Putamen (tissue), 1 donor: ENCODE measurements around the gene CTBS.
"Not testable (repeated sequence)": the region's sequence is repeated elsewhere in the genome, so short reads cannot be mapped to it uniquely, and the experiment has no call there.

Experiments used
- DNase-seq: peaks from one replicate; pipeline ENCODE4 v3.0.0-alpha.2; 2016; ENCODE audit warnings: low spot score

Gene CTBS

GRCh38 chr1:84585803-84586202 lies 11.6 kb upstream of the CTBS start:
- no peak for DNase-seq

GRCh38 chr1:84584126-84584525 lies 9.9 kb upstream of the CTBS start:
- DNase-seq, result no peak

DNA sequence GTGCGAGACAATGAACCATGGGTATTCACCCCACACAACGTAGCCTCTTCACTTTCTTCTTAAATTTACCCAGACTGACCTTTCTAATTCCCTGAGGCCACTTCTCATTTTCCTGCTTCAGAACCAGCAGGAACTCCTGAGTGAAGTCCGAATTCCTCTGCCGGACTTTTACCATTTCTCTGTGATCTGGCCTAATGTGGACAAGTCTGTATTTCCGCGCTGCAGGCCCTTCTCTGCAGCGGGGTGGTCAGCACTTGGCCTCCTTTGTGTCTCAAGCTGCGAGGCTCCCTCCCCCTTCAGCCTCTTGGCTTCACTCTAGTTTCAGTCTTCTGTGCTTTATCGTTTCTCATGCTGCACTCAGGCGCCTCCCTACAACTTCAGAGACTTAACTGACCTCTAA lies 9.4 kb upstream of the CTBS start:
- DNase-seq, result no peak

DNA sequence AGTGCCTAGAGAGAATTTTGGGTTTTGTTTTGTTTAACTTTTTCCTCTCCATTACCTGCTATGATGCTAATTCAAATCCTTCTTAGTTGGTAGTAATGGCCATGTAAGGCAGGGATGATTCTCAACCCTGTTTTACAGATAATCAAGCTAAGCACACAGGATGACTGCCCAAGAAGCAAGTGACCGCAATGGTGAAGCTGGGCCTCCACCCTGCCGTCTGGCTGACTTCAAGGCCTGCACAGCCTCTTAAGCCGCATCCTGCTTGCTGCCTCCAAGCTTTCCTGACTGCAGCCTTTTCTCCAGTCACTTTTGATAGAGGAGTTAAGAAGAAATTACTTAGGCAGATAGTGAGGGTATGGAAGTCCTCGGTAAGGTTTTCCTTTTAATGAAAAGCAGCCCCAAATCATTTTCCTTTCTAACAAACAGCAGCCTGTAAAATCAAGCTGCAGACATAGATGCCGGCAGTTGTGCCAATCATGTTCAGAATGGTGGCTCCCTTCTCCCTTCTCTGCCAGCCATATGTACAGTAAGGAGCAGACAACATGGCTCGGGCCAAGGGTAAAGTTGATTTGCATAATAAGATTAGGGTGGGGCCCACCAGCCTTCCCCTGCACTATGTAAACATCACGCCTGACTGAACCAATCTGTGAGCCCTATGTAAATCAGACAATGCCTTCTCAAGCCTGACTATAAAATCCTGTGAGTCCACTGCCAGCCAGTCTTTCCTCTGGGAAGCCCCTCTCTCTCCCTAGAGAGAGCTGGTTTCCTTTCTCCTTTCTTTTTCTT lies 8.8 kb upstream of the CTBS start:
- DNase-seq, result no peak

GRCh38 chr1:84581648-84582047 lies 7.4 kb upstream of the CTBS start:
- DNase-seq, result no peak

DNA sequence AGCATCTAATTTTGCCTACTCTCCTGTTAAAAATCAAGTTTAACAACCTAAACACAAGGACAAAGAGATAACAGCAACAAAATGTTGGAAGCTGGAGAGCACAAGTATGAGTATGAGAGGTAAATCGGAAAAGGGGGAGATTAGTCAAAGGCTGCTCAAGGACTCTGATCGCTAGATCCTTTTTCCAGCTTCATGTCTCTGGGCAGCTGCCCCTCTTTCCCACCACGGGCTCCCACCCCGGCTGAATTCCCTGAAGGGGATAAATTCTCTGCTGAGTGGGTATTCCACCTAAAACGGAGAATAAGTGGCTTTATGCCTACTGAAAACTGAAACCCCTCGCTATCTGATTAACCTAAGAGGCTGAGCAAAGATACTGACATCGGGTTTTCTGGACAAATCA lies 696 bp upstream of the CTBS start:
- no peak for DNase-seq

DNA sequence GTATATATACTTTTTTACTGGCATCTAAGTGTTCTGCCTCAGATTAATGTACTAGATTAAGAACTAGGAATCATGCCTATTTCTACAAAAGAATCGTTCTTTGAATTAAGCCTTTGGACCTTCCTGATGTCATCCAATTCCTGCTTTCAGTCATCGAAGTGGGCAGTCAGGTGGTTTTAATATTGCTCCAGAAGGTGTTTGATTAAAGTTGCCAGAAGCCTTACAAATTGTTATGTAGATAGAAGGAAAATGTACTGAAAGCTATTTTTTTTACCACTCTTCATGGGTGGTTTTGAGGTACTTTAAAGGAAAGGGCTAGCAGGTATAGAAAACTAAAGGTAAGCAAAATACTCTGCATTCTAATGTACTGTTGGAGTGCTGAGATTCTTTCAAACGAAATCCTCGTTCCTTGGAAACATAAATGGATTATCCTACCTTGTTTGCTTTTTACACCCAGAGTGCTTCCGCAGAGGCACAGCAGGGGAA lies 716 bp downstream of the CTBS start:
- DNase-seq, result no peak

GRCh38 chr1:84571150-84571535 lies 3.1 kb downstream of the CTBS start:
- DNase-seq, result no peak

- DNase-seq, result no peak
Observed at GRCh38 chr1:84570436-84571149, 3.6 kb downstream of the CTBS start.

- DNase-seq, result no peak
Observed at GRCh38 chr1:84569216-84569615, 5.0 kb downstream of the CTBS start.

- DNase-seq, result no peak
Observed at GRCh38 chr1:84550826-84551225, 23.4 kb downstream of the CTBS start.

GRCh38 chr1:84541679-84542078 lies 32.6 kb downstream of the CTBS start:
- DNase-seq, result no peak

DNA sequence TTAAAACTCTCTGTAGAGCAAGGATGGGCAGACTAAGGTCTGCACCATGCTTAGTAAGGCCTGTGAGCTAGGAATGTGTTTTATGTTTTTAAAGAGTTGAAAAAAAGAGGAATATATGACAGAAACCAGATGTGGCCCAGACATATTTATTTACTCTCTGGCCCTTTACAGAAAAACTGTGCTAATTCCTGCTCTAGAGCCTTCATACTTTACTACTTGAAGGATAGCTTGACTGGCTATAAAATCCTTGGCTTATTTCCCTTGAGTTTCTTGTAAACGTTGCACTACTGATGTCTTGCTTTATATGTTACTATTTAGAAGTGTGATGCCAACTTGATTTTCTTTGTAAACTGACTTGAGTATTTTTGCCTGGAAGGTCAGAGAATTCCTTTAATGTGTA lies 33.5 kb downstream of the CTBS start:
- DNase-seq, result no peak

GRCh38 chr1:84539972-84540371 lies 34.3 kb downstream of the CTBS start:
- no peak for DNase-seq

DNA sequence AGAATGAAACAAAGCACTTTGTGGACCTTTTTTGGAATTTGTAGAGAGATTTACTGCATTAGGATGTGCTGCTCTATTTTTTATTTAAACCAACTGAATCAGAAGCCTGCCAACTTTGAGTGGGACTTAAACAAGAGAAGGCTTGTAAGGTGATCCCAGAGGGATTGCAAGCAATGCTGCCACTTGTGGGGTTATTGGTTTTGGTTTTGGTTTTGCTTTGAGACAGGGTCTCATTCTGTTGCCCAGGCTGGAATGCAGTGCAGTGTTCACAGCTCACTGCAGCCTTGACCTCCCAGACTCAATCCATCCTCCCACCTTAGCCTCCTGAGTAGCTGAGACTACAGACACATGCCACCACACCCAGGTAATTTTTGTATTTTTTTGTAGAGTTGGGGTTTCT lies 35.6 kb downstream of the CTBS start:
- DNase-seq, result no peak

DNA sequence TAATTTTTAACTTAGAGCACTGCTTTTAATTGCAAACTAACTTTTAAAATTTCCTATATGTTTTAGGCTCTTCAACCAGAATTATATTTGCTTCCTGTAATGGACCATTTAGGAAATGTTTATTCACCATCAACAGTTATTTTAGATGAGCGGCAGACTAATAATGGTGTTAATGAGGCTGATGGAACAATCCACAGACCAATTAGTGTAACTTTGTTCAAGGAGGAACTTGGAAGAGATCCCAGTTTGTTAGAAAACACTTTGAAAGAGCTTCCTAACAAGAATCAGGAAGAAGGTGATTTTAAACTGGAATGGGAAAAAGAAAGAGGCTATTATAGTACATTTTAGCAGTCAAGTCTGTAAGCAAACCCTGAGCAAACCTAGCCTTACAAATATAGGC lies 48.5 kb downstream of the CTBS start:
- DNase-seq, result no peak

DNA sequence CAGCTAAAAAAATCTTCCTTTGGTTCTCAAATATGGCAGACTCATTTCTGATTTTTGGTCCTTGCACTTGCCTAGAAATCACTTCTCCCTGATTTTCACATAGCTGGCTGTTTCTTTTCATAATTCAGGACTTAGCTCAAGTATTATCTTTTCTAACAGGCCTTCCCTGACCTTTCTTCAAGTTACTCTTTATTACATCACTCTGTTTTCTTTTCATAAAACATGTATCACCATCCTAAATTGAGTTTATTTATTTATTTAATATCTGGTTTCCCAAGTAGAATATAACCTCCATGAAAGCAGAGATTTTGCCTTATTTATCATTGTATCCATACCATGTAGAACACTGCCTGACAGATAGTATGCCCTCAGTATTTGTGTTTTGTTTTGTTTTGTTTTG lies 49.6 kb downstream of the CTBS start:
- DNase-seq, result no peak

- DNase-seq, result no peak
Observed at GRCh38 chr1:84510668-84511067, 63.6 kb downstream of the CTBS start.

DNA sequence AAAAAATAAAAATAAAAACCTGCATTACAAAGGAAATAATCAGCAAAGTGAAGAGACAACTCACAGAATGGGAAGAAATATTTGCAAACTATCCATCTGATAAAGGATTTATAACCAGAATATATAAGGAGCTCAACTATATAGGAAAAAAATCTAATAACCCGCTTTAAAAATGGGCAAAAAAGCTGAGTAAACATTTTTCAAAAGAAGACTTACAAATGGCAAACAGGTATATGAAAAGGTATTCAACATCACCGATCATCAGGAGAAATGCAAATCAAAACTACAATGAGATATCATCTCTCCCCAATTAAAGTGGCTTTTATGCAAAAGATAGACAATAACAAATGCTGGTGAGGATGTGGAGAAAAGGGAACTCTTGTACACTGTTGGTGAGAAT lies 64.1 kb downstream of the CTBS start:
- DNase-seq, result no peak

DNA sequence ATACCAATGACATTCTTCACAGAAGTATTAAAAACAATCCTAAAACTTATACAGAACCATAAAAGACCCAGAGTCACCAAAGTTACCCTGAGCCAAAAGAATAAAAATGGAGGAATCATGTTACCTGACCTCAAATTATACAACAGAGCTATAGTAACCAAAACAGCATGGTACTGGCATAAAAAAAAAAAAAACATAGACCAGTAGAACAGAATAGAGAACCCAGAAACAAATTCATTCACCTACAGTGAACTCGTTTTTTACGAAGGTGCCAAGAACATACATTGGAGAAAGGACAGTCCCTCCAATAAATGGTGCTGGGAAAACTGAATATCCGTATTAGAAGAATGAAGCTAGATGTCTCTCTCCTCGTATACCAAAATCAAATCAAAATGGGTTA lies 65.2 kb downstream of the CTBS start:
- no peak for DNase-seq

- no peak for DNase-seq
Observed at GRCh38 chr1:84508510-84508909, 65.7 kb downstream of the CTBS start.

GRCh38 chr1:84507887-84508286 lies 66.4 kb downstream of the CTBS start:
- DNase-seq, result not testable (repeated sequence)

GRCh38 chr1:84506729-84507453 lies 67.3 kb downstream of the CTBS start:
- no peak for DNase-seq
